NCI-H2196 (cell line): ENCODE data around the gene EIF4G3.
"Not testable (repeated sequence)": the region's sequence is repeated elsewhere in the genome, so short reads cannot be mapped to it uniquely, and the experiment has no call there.

Experiments used
- DNase-seq: peaks from one replicate; lab custom pipeline; 2025; ENCODE audit not compliant: unreplicated experiment; lab: John Stamatoyannopoulos, UW

Gene EIF4G3

GRCh38 chr1:20885121-20885520, 291.6 kb downstream of the EIF4G3 start:
- DNase-seq, result no peak

GRCh38 chr1:20884513-20884912, 292.2 kb downstream of the EIF4G3 start:
- no peak for DNase-seq

- no peak for DNase-seq
Measured at GRCh38 chr1:20883766-20884165, 292.9 kb downstream of the EIF4G3 start.

- DNase-seq, result no peak
Measured at GRCh38 chr1:20882837-20883236, 293.9 kb downstream of the EIF4G3 start.

- no peak for DNase-seq
Measured at GRCh38 chr1:20878799-20879198, 297.9 kb downstream of the EIF4G3 start.

GRCh38 chr1:20875198-20875973, 301.3 kb downstream of the EIF4G3 start:
- no peak for DNase-seq

GRCh38 chr1:20873311-20873710, 303.4 kb downstream of the EIF4G3 start:
- DNase-seq, result no peak

GRCh38 chr1:20871419-20871818, 305.3 kb downstream of the EIF4G3 start:
- no peak for DNase-seq

- no peak for DNase-seq
Measured at GRCh38 chr1:20870718-20871117, 306.0 kb downstream of the EIF4G3 start.

- no peak for DNase-seq
Measured at GRCh38 chr1:20868263-20868662, 308.4 kb downstream of the EIF4G3 start.

- DNase-seq, result no peak
Measured at GRCh38 chr1:20867847-20868246, 308.9 kb downstream of the EIF4G3 start.

- no peak for DNase-seq
Measured at GRCh38 chr1:20867062-20867461, 309.6 kb downstream of the EIF4G3 start.

GRCh38 chr1:20865001-20865400, 311.7 kb downstream of the EIF4G3 start:
- DNase-seq, result no peak

GRCh38 chr1:20854529-20854928, 322.2 kb downstream of the EIF4G3 start:
- DNase-seq, result no peak

GRCh38 chr1:20851791-20852190, 324.9 kb downstream of the EIF4G3 start:
- not testable (repeated sequence) for DNase-seq

- no peak for DNase-seq
Measured at GRCh38 chr1:20850021-20850420, 326.7 kb downstream of the EIF4G3 start.

- no peak for DNase-seq
Measured at GRCh38 chr1:20849100-20849499, 327.6 kb downstream of the EIF4G3 start.

- DNase-seq, result no peak
Measured at GRCh38 chr1:20848162-20848561, 328.5 kb downstream of the EIF4G3 start.

GRCh38 chr1:20847611-20848080, 329.1 kb downstream of the EIF4G3 start:
- DNase-seq, result peak; percentile 30

- DNase-seq, result no peak
Measured at GRCh38 chr1:20846461-20847374, 330.0 kb downstream of the EIF4G3 start.

GRCh38 chr1:20840731-20841130, 336.0 kb downstream of the EIF4G3 start:
- no peak for DNase-seq
